Transverse colon (tissue), 3 donors: ENCODE measurements around the gene DAW1.

Source experiments
- CTCF ChIP-seq, 5 experiments: fragments of 200-600 bp in 3 of 5; fragments of 450-650 bp in 2 of 5; sonication (generic) in 3 of 5; IDR thresholded peaks; 1 replicate in 2 of 5; 2 replicates in 3 of 5; pipeline ENCODE4 v1.5.1; 2016 to 2017; ENCODE audit warnings: antibody characterized with exemption in 5 of 5, inconsistent platforms in 3 of 5, mild to moderate bottlenecking in 2 of 5, moderate library complexity in 1 of 5
- POLR2A ChIP-seq: fragments of 450-650 bp; IDR thresholded peaks from one replicate; pipeline ENCODE4 v1.6.1; 2016; ENCODE audit warnings: antibody characterized with exemption, mild to moderate bottlenecking, moderate library complexity

GRCh38 chr2:227921648-227922047 is 50.2 kb downstream of the DAW1 start:
- no peak for TF ChIP-seq POLR2A
- no peak for TF ChIP-seq CTCF (IDR thresholded peaks at IDR 0.05)
